ENCODE measurements around the gene PGAP6.

- TF ChIP-seq, protein P1, sequence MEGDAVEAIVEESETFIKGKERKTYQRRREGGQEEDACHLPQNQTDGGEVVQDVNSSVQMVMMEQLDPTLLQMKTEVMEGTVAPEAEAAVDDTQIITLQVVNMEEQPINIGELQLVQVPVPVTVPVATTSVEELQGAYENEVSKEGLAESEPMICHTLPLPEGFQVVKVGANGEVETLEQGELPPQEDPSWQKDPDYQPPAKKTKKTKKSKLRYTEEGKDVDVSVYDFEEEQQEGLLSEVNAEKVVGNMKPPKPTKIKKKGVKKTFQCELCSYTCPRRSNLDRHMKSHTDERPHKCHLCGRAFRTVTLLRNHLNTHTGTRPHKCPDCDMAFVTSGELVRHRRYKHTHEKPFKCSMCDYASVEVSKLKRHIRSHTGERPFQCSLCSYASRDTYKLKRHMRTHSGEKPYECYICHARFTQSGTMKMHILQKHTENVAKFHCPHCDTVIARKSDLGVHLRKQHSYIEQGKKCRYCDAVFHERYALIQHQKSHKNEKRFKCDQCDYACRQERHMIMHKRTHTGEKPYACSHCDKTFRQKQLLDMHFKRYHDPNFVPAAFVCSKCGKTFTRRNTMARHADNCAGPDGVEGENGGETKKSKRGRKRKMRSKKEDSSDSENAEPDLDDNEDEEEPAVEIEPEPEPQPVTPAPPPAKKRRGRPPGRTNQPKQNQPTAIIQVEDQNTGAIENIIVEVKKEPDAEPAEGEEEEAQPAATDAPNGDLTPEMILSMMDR (IDR thresholded peaks at IDR 0.05; ENCODE audit: insufficient read depth, low read depth, low read length): no peak
- no peak for TF ChIP-seq EZH2 (IDR thresholded peaks at IDR 0.05; ENCODE audit: insufficient read depth, low read length)
Measured at GRCh38 chr16:414395-415169, 32.8 kb upstream of the PGAP6 start.

All from astrocyte (in vitro differentiated cells and primary cell).